PC-3 (cell line): ENCODE measurements around the gene RIC8B. TPM values are rescaled to one million over a fixed set of nuclear protein-coding genes. Genes with fewer than 3 reads are reported as not detected.
A peak's percentile ranks its signal among the peaks of the same experiment; 100 is the strongest.

Experiments used
- ATAC-seq: fragments of 200-7000 bp; cut with Tn5 transposase; 2 replicates; pipeline ENCODE4 v1.9.1; 2020; ENCODE audit warnings: mild to moderate bottlenecking, moderate library complexity
- BruUV-seq: library from RNA; stranded (reverse); fragments of 400-500 nt; replicated peaks from 2 replicates; lab custom pipeline; 2021; lab: Mats Ljungman, UMichigan
- CTCF ChIA-PET: fragments of 300-600 bp; sonication (Branson Sonifier 250); formaldehyde crosslinking; loops from one replicate; lab custom pipeline; 2022; ENCODE audit warnings: antibody characterized with exemption; lab: Charles Lee
- POLR2A ChIA-PET: fragments of 300-600 bp; sonication (Branson Sonifier 250); formaldehyde crosslinking; loops from one replicate; lab custom pipeline; 2022; ENCODE audit warnings: antibody characterized with exemption; ENCODE audit not compliant: unreplicated experiment; lab: Charles Lee
- DNase-seq: peaks from one replicate; pipeline ENCODE4 v3.0.0-alpha.2; 2015
- H2AFZ ChIP-seq: fragments of 300-600 bp; sonication (generic); 2 replicates; pipeline ENCODE4 v1.6.0; 2016; ENCODE audit warnings: antibody characterized with exemption, low read length
- H3F3A ChIP-seq: fragments of 300-600 bp; sonication (generic); one replicate; pipeline ENCODE4 v1.6.0; 2017; ENCODE audit warnings: antibody characterized with exemption, low read length, control low read depth, mild to moderate bottlenecking; ENCODE audit not compliant: unreplicated experiment
- H3K27ac ChIP-seq: fragments of 300-600 bp; sonication (generic); 2 replicates; pipeline ENCODE4 v1.5.1; 2016; ENCODE audit warnings: mild to moderate bottlenecking, low read length
- H3K27me3 ChIP-seq: fragments of 300-600 bp; sonication (generic); 2 replicates; pipeline ENCODE4 v1.6.1; 2016; ENCODE audit warnings: low read length, mixed read lengths
- H3K36me3 ChIP-seq: fragments of 300-600 bp; sonication (generic); 2 replicates; pipeline ENCODE4 v1.6.1; 2016; ENCODE audit warnings: low read depth, mixed run types, low read length, mixed read lengths
- H3K4me1 ChIP-seq: fragments of 300-600 bp; sonication (generic); 2 replicates; pipeline ENCODE4 v1.5.1; 2016; ENCODE audit warnings: low read length; ENCODE audit not compliant: insufficient read depth
- H3K4me2 ChIP-seq: fragments of 300-600 bp; sonication (generic); 2 replicates; pipeline ENCODE4 v1.6.0; 2016; ENCODE audit warnings: low read length
- H3K4me3 ChIP-seq: fragments of 300-600 bp; sonication (generic); 2 replicates; pipeline ENCODE4 v1.5.1; 2016; ENCODE audit warnings: mild to moderate bottlenecking, low read length, mixed read lengths
- H3K79me2 ChIP-seq: fragments of 300-600 bp; sonication (generic); 2 replicates; pipeline ENCODE4 v1.6.1; 2017; ENCODE audit warnings: low read length, mixed read lengths
- H3K9ac ChIP-seq: fragments of 300-600 bp; sonication (generic); 2 replicates; pipeline ENCODE4 v1.6.0; 2016; ENCODE audit warnings: mild to moderate bottlenecking, low read length
- H3K9me2 ChIP-seq: fragments of 300-600 bp; sonication (generic); replicated peaks from 2 replicates; pipeline ENCODE4 v1.6.1; 2016; ENCODE audit warnings: mixed run types, low read length, mixed read lengths
- H3K9me3 ChIP-seq: fragments of 300-600 bp; sonication (generic); 2 replicates; pipeline ENCODE4 v1.6.1; 2016; ENCODE audit warnings: low read length, mixed read lengths
- H4K20me1 ChIP-seq: fragments of 300-600 bp; sonication (generic); 2 replicates; pipeline ENCODE4 v1.6.1; 2016; ENCODE audit warnings: low read length, mixed read lengths
- EZH2 ChIP-seq: fragments of 300-600 bp; sonication (generic); IDR thresholded peaks from one replicate; pipeline ENCODE4 v1.6.1; 2017; ENCODE audit warnings: antibody characterized with exemption, mild to moderate bottlenecking, low read length; ENCODE audit not compliant: unreplicated experiment
- EZH2phosphoT487 ChIP-seq: fragments of 300-600 bp; sonication (generic); IDR thresholded peaks from 2 replicates; pipeline ENCODE4 v1.6.1; 2018; ENCODE audit warnings: mild to moderate bottlenecking, antibody characterized with exemption, low read length, borderline replicate concordance
- intact Hi-C: fragments of 100-400 bp; cut with micrococcal nuclease; formaldehyde crosslinking; loops from 2 replicates; pipeline ENCODE4 v1.9.0; 2023
- total RNA-seq: library from RNA; depleted of rRNA; stranded (reverse); fragments of >200 nt; gene quantifications from 2 replicates; pipeline ENCODE4 v1.2.3, GENCODE V29; 2014
- TF ChIP-seq, protein P1 (sequence below): fragments of 300-600 bp; sonication (generic); conservative IDR thresholded peaks from 2 replicates; pipeline ENCODE4 v1.5.1; 2017; ENCODE audit warnings: antibody characterized with exemption, low read depth, mild to moderate bottlenecking, low read length

Gene RIC8B
- total RNA-seq, 1 experiment from 2014 or later, result 8.6 TPM

DNA sequence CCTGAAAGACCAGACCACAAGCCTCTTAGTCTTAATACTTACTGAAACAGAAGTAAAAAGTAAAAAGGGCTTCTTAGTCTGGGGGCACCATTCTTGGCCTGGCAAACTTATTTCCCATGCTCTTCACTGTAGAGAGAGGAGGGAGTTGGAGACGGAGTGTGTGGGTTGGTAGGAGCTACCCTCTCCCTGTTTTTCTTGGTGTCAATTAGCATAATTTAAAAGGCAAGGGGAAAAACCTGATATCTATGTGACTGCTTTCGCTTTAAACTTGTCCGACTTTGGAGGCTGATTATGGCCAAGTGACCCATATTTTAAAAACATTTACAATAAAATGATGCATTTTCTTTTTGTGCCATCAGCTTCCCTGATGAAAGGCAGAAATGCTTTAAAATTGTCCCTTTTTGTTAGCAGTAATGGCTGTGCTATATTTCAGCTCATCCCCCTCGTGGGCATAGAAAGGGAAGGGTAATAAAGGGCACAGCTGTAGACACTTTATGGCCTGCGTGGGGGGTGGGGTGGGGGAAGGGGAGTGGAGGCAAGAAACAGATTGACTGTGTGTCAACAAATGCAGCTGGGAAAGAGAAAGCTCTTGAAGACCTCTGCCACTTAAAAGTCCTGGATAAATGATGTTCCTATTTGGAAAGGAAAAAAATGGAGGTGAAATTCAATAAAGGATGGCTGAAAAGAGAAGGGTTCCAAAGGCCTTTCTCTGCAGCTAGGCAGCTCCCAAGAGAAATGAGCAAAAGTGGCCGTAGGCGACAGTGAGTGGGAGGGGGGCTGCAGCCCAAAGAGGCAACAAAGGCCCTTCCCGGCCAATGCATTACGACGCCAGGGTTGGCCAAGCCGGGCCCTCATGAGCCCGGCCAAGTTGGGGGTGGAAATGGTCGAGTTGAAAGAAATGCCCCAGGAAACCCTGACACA is 123.8 kb downstream of the RIC8B start:
- DNase-seq (no peak), ATAC-seq (no peak)
- POLR2A ChIA-PET, result no interaction called here
- Histone ChIP-seq H3K27ac (no peak overlapping the region), H3F3A (no peaks in the 10 kb centered on the region), H3K4me1 (0 out of 2 replicates have a peak, but pooled peaks cover 1% of the 10 kb centered on the region), H3K9me3 (no peaks in the 10 kb centered on the region), H2AFZ (no peak overlapping the region), H3K27me3 (no peaks in the 10 kb centered on the region), H3K36me3 (no peaks in the 10 kb centered on the region), H3K4me3 (no peak overlapping the region), H4K20me1 (no peaks in the 10 kb centered on the region), H3K79me2 (no peaks in the 10 kb centered on the region), H3K9ac (no peak overlapping the region), H3K4me2 (no peak overlapping the region), H3K9me2 (no peaks in the 10 kb centered on the region)
- intact Hi-C loops, result loop anchor here (1.0 to 5.0 kb wide), 2 partner anchors 36 to 512 kb away; no protein-coding TSS in a partner anchor
- CTCF ChIA-PET, result interaction anchor here (0.6 kb wide), 1 partner anchor 234 kb away, joined by 3 read pairs; no protein-coding TSS in a partner anchor
- TF ChIP-seq EZH2phosphoT487 (no peak), EZH2 (no peak)
- TF ChIP-seq, protein P1, sequence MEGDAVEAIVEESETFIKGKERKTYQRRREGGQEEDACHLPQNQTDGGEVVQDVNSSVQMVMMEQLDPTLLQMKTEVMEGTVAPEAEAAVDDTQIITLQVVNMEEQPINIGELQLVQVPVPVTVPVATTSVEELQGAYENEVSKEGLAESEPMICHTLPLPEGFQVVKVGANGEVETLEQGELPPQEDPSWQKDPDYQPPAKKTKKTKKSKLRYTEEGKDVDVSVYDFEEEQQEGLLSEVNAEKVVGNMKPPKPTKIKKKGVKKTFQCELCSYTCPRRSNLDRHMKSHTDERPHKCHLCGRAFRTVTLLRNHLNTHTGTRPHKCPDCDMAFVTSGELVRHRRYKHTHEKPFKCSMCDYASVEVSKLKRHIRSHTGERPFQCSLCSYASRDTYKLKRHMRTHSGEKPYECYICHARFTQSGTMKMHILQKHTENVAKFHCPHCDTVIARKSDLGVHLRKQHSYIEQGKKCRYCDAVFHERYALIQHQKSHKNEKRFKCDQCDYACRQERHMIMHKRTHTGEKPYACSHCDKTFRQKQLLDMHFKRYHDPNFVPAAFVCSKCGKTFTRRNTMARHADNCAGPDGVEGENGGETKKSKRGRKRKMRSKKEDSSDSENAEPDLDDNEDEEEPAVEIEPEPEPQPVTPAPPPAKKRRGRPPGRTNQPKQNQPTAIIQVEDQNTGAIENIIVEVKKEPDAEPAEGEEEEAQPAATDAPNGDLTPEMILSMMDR, result no peak
- BruUV-seq, result no TSS peak

DNA sequence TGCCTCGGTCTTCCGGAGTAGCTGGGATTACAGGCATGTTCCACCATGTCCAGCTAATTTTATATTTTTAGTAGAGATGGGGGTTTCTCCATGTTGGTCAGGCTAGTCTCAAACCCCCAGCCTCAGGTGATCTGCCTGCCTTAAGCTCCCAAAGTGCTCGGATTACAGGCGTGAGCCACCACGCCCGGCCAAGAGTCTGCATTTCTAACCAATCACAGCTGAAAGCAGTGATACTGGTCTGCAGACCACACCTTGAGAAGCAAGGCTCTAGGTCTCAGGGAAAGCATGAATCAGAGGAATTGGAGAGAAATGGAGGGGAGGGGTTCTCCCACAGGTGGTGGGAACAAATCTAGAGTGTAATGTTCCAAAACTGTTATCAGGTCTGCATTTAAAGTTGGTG is 126.1 kb downstream of the RIC8B start:
- no peaks in the 10 kb centered on the region for H3F3A ChIP-seq
- no peaks in the 10 kb centered on the region for H3K27me3 ChIP-seq
- H3K4me2 ChIP-seq, result no peak overlapping the region
- no TSS peak for BruUV-seq
- ChIA-PET POLR2A (no interaction called here), CTCF (no interaction called here)
- H3K4me3 ChIP-seq, result no peak overlapping the region
- intact Hi-C loops, result no loop called here
- no peaks in the 10 kb centered on the region for H3K36me3 ChIP-seq
- no peak overlapping the region for H3K27ac ChIP-seq
- no peak overlapping the region for H3K9ac ChIP-seq
- TF ChIP-seq EZH2phosphoT487, result no peak
- TF ChIP-seq, protein P1, result no peak
- 0 out of 2 replicates have a peak, but pooled peaks cover 3% of the 10 kb centered on the region for H3K4me1 ChIP-seq
- H3K79me2 ChIP-seq, result no peaks in the 10 kb centered on the region
- H3K9me3 ChIP-seq, result no peaks in the 10 kb centered on the region
- no peaks in the 10 kb centered on the region for H3K9me2 ChIP-seq
- no peak overlapping the region for H2AFZ ChIP-seq
- DNase-seq, result peak; percentile 14
- ATAC-seq, result no peak
- no peaks in the 10 kb centered on the region for H4K20me1 ChIP-seq

DNA sequence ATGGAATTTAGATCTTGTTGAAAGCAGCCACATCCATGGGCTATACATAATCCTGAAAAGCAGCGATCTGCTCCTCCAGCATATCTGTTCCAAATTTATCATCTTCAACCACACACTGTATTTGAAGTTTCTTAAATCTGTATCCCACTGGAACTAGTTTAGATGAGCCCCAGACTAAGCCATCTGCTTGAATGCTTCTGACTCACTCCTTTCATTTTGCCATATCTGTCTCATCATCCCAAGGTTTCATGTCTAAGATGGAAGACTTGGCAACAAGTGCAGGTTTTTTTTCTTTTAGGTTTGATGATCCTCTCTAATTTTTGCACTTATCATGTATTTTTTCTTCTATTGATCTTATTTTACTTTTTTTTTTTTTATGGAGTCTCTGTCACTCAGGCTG is 126.8 kb downstream of the RIC8B start:
- H3K4me3 ChIP-seq, result no peak overlapping the region
- no TSS peak for BruUV-seq
- H3K27ac ChIP-seq, result no peak overlapping the region
- 0 out of 2 replicates have a peak, but pooled peaks cover 3% of the 10 kb centered on the region for H3K4me1 ChIP-seq
- H3K36me3 ChIP-seq, result no peaks in the 10 kb centered on the region
- no peaks in the 10 kb centered on the region for H3K9me2 ChIP-seq
- ChIA-PET CTCF (no interaction called here), POLR2A (no interaction called here)
- no peak for TF ChIP-seq EZH2
- TF ChIP-seq, protein P1, result no peak
- no peak for TF ChIP-seq EZH2phosphoT487
- H3K27me3 ChIP-seq, result no peaks in the 10 kb centered on the region
- DNase-seq, result no peak
- no peak overlapping the region for H3K4me2 ChIP-seq
- no peaks in the 10 kb centered on the region for H3K9me3 ChIP-seq
- ATAC-seq, result no peak
- no peaks in the 10 kb centered on the region for H3F3A ChIP-seq
- H3K9ac ChIP-seq, result no peak overlapping the region
- intact Hi-C loops, result no loop called here
- H2AFZ ChIP-seq, result no peak overlapping the region
- H4K20me1 ChIP-seq, result no peaks in the 10 kb centered on the region
- no peaks in the 10 kb centered on the region for H3K79me2 ChIP-seq
